Measurements from ENCODE around the gene GAREM2. TPM values are rescaled to one million over a fixed set of nuclear protein-coding genes. Genes with fewer than 3 reads are reported as not detected.

Gene GAREM2
- total and polyA plus RNA-seq, 4 donors: 0.08 to 0.28 (median 0.16) TPM

GRCh38 chr2:26182887-26183630 lies 10.2 kb downstream of the GAREM2 start:
- Histone ChIP-seq H3K27ac (ENCODE audit: low read depth in 1 of 2, low read length in 2 of 2) (no peak overlapping the region), H3K9ac (ENCODE audit: low read depth in 1 of 2, low read length in 2 of 2) (no peak overlapping the region), H3K27me3 (ENCODE audit: control insufficient read depth in 4 of 4, insufficient read depth in 4 of 4, low read length in 3 of 4) (no peaks in the 10 kb centered on the region), H3K4me3 (ENCODE audit: low read depth in 1 of 3, low read length in 3 of 3) (no peak overlapping the region), H3K36me3 (ENCODE audit: control insufficient read depth in 4 of 4, insufficient read depth in 3 of 4, low read depth in 1 of 4, low read length in 3 of 4) (no peaks in the 10 kb centered on the region), H3K9me3 (ENCODE audit: control insufficient read depth in 4 of 4, low read length in 3 of 4) (no peaks in the 10 kb centered on the region), H3K4me1 (ENCODE audit: control insufficient read depth in 4 of 4, insufficient read depth in 4 of 4, low read length in 3 of 4) (peaks cover 0 to 21% (median 12%) of the 10 kb centered on the region in 4 donors)
- no peak for DNase-seq (ENCODE audit: low spot score)
- no peak for TF ChIP-seq EGR1 (IDR thresholded peaks at IDR 0.05; ENCODE audit: low read depth in 2 of 2)
- TF ChIP-seq RXRA (IDR thresholded peaks at IDR 0.05): no peak
- TF ChIP-seq JUND (IDR thresholded peaks at IDR 0.05): no peak
- no peak for TF ChIP-seq REST (IDR thresholded peaks at IDR 0.05)
- no peak for TF ChIP-seq HNF4G (IDR thresholded peaks at IDR 0.05)
- no peak for TF ChIP-seq FOXA1 (IDR thresholded peaks at IDR 0.05)
- TF ChIP-seq TAF1 (conservative IDR thresholded peaks at IDR 0.05): no peak
- TF ChIP-seq ZBTB33 (IDR thresholded peaks at IDR 0.05): no peak
- WGBS: 97% methylated on average over 11 of the region's 11 CpGs

- 51% methylated on average over 34 of the region's 34 CpGs for WGBS
- no peak for DNase-seq (ENCODE audit: low spot score)
- H3K36me3 ChIP-seq (ENCODE audit: control insufficient read depth in 4 of 4, insufficient read depth in 3 of 4, low read depth in 1 of 4, low read length in 3 of 4): no peaks in the 10 kb centered on the region
- H3K4me1 ChIP-seq (ENCODE audit: control insufficient read depth in 4 of 4, insufficient read depth in 4 of 4, low read length in 3 of 4): peaks cover 0 to 19% (median 10%) of the 10 kb centered on the region in 4 donors
- H3K27ac ChIP-seq (ENCODE audit: low read depth in 1 of 2, low read length in 2 of 2): no peak overlapping the region
- no peaks in the 10 kb centered on the region for H3K9me3 ChIP-seq (ENCODE audit: control insufficient read depth in 4 of 4, low read length in 3 of 4)
- H3K27me3 ChIP-seq (ENCODE audit: control insufficient read depth in 4 of 4, insufficient read depth in 4 of 4, low read length in 3 of 4): no peaks in the 10 kb centered on the region
- H3K9ac ChIP-seq (ENCODE audit: low read depth in 1 of 2, low read length in 2 of 2): no peak overlapping the region
- H3K4me3 ChIP-seq (ENCODE audit: low read depth in 1 of 3, low read length in 3 of 3): peak overlapping the region in 2 of 3 donors; percentile 24 to 52
- TF ChIP-seq YY1 (IDR thresholded peaks at IDR 0.05) (no peak), HNF4G (IDR thresholded peaks at IDR 0.05) (no peak), ZBTB33 (IDR thresholded peaks at IDR 0.05) (no peak), FOXA2 (IDR thresholded peaks at IDR 0.05) (no peak), RAD21 (IDR thresholded peaks at IDR 0.05) (no peak), RXRA (IDR thresholded peaks at IDR 0.05) (no peak), SP1 (IDR thresholded peaks at IDR 0.05) (no peak), REST (IDR thresholded peaks at IDR 0.05) (no peak), CTCF (IDR thresholded peaks at IDR 0.05; ENCODE audit: low read depth, low read length, missing input control) (no peak), MAX (IDR thresholded peaks at IDR 0.05) (no peak), HNF4A (conservative IDR thresholded peaks at IDR 0.05) (no peak), JUND (IDR thresholded peaks at IDR 0.05) (no peak), TAF1 (conservative IDR thresholded peaks at IDR 0.05) (no peak), ATF3 (IDR thresholded peaks at IDR 0.05) (no peak), NR2F2 (IDR thresholded peaks at IDR 0.05) (no peak), GABPA (IDR thresholded peaks at IDR 0.05 in 1 of 2, conservative IDR thresholded peaks at IDR 0.05 in 1 of 2) (no peak)
Observed at GRCh38 chr2:26184121-26184520, 11.2 kb downstream of the GAREM2 start.
